Mammary epithelial cell (primary cell): ENCODE data around the gene AP2M1.

Experiments used
- EZH2 ChIP-seq: IDR thresholded peaks from 2 replicates; pipeline ENCODE4 v1.6.1; 2012; ENCODE audit warnings: low read length, inconsistent platforms, borderline replicate concordance
- TF ChIP-seq, protein P1 (sequence below), 2 donors: IDR thresholded peaks in 1 of 2; conservative IDR thresholded peaks in 1 of 2; 2 replicates each; pipeline ENCODE4 v1.5.1; 2011 to 2012; ENCODE audit warnings: inconsistent platforms in 2 of 2, low read length in 2 of 2, mild to moderate bottlenecking in 2 of 2, control low read depth in 1 of 2, low read depth in 1 of 2; ENCODE audit not compliant: insufficient read depth in 1 of 2; ENCODE audit errors: extremely low read depth in 1 of 2

DNA sequence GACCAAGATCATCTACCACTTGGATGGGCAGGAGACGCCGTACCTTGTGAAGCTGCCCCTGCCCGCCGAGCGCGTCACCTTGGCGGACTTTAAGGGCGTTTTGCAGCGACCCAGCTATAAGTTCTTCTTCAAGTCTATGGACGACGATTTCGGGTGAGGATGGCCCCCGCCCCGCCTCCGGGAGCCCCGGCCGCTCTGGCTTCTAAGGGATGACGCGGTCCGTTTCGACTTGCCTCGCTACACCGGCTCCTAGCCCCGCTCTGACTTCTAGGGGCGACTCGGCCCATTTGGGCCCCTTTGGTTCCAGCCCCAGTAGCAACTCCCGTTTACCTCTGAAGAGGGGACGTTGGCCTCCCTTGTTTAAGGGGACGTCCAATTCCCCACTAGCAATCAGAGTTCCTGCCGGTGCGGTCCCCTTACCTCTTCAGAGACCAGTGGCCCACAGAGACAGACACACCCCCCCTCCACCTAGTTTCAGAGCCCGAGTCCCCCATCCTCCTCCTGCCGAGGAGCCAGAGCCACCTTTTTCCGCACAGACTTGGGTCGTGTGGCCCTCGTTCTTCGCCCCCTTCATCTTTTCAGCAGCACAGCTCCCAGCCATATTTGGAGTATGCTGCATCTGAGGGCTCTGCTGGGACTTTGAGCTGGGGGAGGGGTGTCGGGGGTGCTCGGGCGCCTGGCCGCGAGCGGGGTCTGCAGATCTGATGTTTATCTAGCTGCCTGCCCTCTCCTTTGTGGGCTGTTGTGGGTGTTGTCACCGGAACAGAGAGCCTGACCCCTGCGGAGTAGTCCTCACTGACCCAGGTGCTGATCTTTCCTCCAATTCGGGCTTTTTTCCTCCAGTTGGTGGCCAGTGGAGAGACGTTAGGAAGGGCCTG, 18.8 kb upstream of the AP2M1 start:
- TF ChIP-seq, protein P1, sequence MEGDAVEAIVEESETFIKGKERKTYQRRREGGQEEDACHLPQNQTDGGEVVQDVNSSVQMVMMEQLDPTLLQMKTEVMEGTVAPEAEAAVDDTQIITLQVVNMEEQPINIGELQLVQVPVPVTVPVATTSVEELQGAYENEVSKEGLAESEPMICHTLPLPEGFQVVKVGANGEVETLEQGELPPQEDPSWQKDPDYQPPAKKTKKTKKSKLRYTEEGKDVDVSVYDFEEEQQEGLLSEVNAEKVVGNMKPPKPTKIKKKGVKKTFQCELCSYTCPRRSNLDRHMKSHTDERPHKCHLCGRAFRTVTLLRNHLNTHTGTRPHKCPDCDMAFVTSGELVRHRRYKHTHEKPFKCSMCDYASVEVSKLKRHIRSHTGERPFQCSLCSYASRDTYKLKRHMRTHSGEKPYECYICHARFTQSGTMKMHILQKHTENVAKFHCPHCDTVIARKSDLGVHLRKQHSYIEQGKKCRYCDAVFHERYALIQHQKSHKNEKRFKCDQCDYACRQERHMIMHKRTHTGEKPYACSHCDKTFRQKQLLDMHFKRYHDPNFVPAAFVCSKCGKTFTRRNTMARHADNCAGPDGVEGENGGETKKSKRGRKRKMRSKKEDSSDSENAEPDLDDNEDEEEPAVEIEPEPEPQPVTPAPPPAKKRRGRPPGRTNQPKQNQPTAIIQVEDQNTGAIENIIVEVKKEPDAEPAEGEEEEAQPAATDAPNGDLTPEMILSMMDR (conservative IDR thresholded peaks at IDR 0.05 in 1 of 2, IDR thresholded peaks at IDR 0.05 in 1 of 2; ENCODE audit: extremely low read depth in 1 of 2, insufficient read depth in 1 of 2, low read depth in 1 of 2, low read length in 2 of 2) = no peak
- no peak for TF ChIP-seq EZH2
